Lower leg skin (tissue), 4 donors: ENCODE data around the gene CCDC188. TPM values are rescaled to one million over a fixed set of nuclear protein-coding genes. Genes with fewer than 3 reads are reported as not detected.

Source experiments
- DNase-seq, 2 donors: peaks; one replicate each; pipeline ENCODE4 v3.0.0-alpha.2; 2019; ENCODE audit warnings: low spot score in 2 of 2
- H3K4me3 ChIP-seq: fragments of 200-600 bp; sonication (generic); 2 replicates; pipeline ENCODE4 v1.5.1; 2017; ENCODE audit warnings: mild to moderate bottlenecking, low read depth; ENCODE audit not compliant: poor library complexity, severe bottlenecking
- CTCF ChIP-seq, 3 donors: fragments of 450-650 bp; IDR thresholded peaks; one replicate each; pipeline ENCODE4 v1.5.1; 2016; ENCODE audit warnings: antibody characterized with exemption in 3 of 3, mild to moderate bottlenecking in 3 of 3, moderate library complexity in 2 of 3
- POLR2A ChIP-seq, 2 donors: fragments of 450-650 bp; IDR thresholded peaks; one replicate each; pipeline ENCODE4 v1.6.1; 2016 to 2017; ENCODE audit warnings: antibody characterized with exemption in 2 of 2, mild to moderate bottlenecking in 1 of 2, moderate library complexity in 1 of 2
- WGBS, 2 donors: methylation state at CpG; one replicate each; pipeline ENCODE4 v1.1.5; 2018; 5-methylcytosine and 5-hydroxymethylcytosine counted together
- intact Hi-C: fragments of 100-400 bp; cut with DNase I; formaldehyde crosslinking; loops from one replicate; pipeline ENCODE4 v1.15.0; 2023; ENCODE audit warnings: low total_unique reads
- total RNA-seq, 4 donors: library from RNA; depleted of rRNA; stranded (reverse); fragments of >200 nt; gene quantifications; one replicate each; pipeline ENCODE4 v1.1.0, GENCODE V29; 2016

The CCDC188 gene
- total RNA-seq, 4 donors from 2014 or later = 0.16 to 2.1 (median 1.7) TPM; not detected in 1

- 6 to 7% methylated on average over 31 to 50 of the region's 70 CpGs for whole genome bisulfite sequencing, 2 donors
- intact Hi-C loops = no loop called here
- peak overlapping the region; percentile 92 for H3K4me3 ChIP-seq
- peak; percentile 66 to 94 for DNase-seq
- no peak for TF ChIP-seq CTCF (IDR thresholded peaks at IDR 0.05)
- no peak for TF ChIP-seq POLR2A (IDR thresholded peaks at IDR 0.05)
Measured at GRCh38 chr22:20130731-20131596, 19.9 kb downstream of the CCDC188 start.

GRCh38 chr22:20130319-20130718 is 20.5 kb downstream of the CCDC188 start:
- H3K4me3 ChIP-seq = no peak overlapping the region
- no peak for DNase-seq
- intact Hi-C loops = no loop called here
- 53 to 80% methylated on average over 1 to 3 of the region's 3 CpGs for WGBS, 2 donors
- no peak for TF ChIP-seq CTCF (IDR thresholded peaks at IDR 0.05)
- no peak for TF ChIP-seq POLR2A (IDR thresholded peaks at IDR 0.05)

- DNase-seq = no peak
- 73 to 83% methylated on average over 3 of the region's 3 CpGs for WGBS, 2 donors
- TF ChIP-seq POLR2A (IDR thresholded peaks at IDR 0.05) (no peak), CTCF (IDR thresholded peaks at IDR 0.05) (no peak)
- intact Hi-C loops = loop anchor here (5.0 kb wide), 1 partner anchor 157 kb away; no protein-coding TSS in a partner anchor
- H3K4me3 ChIP-seq = no peak overlapping the region
Measured at GRCh38 chr22:20129747-20130014, 21.2 kb downstream of the CCDC188 start.

- intact Hi-C loops = loop anchor here (5.0 kb wide), 1 partner anchor 157 kb away; no protein-coding TSS in a partner anchor
- no peak for DNase-seq
- WGBS, 2 donors = 35 to 58% methylated on average over 9 to 16 of the region's 18 CpGs
- H3K4me3 ChIP-seq = no peak overlapping the region
- TF ChIP-seq CTCF (IDR thresholded peaks at IDR 0.05) (no peak), POLR2A (IDR thresholded peaks at IDR 0.05) (no peak)
Measured at GRCh38 chr22:20128902-20129746, 21.7 kb downstream of the CCDC188 start.

GRCh38 chr22:20128619-20128901 is 22.3 kb downstream of the CCDC188 start:
- intact Hi-C loops = loop anchor here (5.0 kb wide), 1 partner anchor 156 kb away; no protein-coding TSS in a partner anchor
- DNase-seq = no peak
- TF ChIP-seq POLR2A (IDR thresholded peaks at IDR 0.05) (no peak), CTCF (IDR thresholded peaks at IDR 0.05) (no peak)
- no peak overlapping the region for H3K4me3 ChIP-seq
- 46 to 50% methylated on average over 2 of the region's 2 CpGs for WGBS, 2 donors
